ENCODE measurements around the gene KIFBP. TPM values are rescaled to one million over a fixed set of nuclear protein-coding genes. Genes with fewer than 3 reads are reported as not detected.

KIFBP gene
- total and polyA plus RNA-seq, 9 of the 15 experiments (the other 6 are each of a cell fraction or from before 2014, with no cell fraction given) = 5.6 to 23.2 (median 14.8) TPM

DNA sequence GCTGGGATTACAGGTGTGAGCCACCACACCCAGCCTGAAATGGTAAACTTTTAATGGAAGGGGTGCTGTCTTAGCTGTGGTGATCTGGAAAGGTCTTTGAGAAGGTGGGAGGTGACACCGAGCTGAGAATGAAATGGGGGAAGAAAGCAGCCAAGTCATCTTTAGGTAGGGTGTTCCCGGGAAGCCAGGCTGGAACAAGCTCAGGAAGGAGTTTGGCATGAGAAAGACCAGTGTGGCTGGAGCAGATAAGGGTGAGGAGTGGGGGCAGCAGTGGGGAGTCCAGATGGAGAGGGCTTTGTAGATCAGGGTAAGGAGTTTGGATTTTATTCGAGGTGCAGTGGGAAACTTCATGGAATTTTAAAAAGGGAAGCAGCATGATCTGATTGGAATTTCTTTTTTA, 30.0 kb downstream of the KIFBP start (continued):
- TF ChIP-seq RCOR1 (IDR thresholded peaks at IDR 0.05; ENCODE audit: borderline replicate concordance in 1 of 2, low read depth in 2 of 2, low read length in 2 of 2) (peak in 1 of 2 experiments; percentile 60; a peak in 1 of 4 replicates), GATAD2A (IDR thresholded peaks at IDR 0.05) (peak; percentile 40; the same call in 1 of the 2 replicates), FIP1L1 (IDR thresholded peaks at IDR 0.05; ENCODE audit: low read depth, low read length, poor library complexity, severe bottlenecking) (no peak), DACH1 (IDR thresholded peaks at IDR 0.05; ENCODE audit: partially characterized antibody) (no peak), ZNF507 (tag; conservative IDR thresholded peaks at IDR 0.05) (no peak), JUND (IDR thresholded peaks at IDR 0.05; ENCODE audit: borderline replicate concordance, low read depth, low read length) (no peak), JUND (tag; IDR thresholded peaks at IDR 0.05; ENCODE audit: borderline replicate concordance, low read depth, low read length) (no peak), JUNB (CRISPR knock-in tag; conservative IDR thresholded peaks at IDR 0.05) (no peak), CBX3 (IDR thresholded peaks at IDR 0.05; ENCODE audit: borderline replicate concordance in 1 of 2, low read length in 2 of 2) (no peak), NFYB (IDR thresholded peaks at IDR 0.05; ENCODE audit: extremely low read depth, insufficient read length) (no peak), HSF4 (CRISPR knock-in tag; IDR thresholded peaks at IDR 0.05; ENCODE audit: borderline replicate concordance) (no peak)
- TF ChIP-seq, protein P1, sequence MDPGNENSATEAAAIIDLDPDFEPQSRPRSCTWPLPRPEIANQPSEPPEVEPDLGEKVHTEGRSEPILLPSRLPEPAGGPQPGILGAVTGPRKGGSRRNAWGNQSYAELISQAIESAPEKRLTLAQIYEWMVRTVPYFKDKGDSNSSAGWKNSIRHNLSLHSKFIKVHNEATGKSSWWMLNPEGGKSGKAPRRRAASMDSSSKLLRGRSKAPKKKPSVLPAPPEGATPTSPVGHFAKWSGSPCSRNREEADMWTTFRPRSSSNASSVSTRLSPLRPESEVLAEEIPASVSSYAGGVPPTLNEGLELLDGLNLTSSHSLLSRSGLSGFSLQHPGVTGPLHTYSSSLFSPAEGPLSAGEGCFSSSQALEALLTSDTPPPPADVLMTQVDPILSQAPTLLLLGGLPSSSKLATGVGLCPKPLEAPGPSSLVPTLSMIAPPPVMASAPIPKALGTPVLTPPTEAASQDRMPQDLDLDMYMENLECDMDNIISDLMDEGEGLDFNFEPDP (CRISPR knock-in tag; IDR thresholded peaks at IDR 0.05) = no peak
- TF ChIP-seq, protein P2, sequence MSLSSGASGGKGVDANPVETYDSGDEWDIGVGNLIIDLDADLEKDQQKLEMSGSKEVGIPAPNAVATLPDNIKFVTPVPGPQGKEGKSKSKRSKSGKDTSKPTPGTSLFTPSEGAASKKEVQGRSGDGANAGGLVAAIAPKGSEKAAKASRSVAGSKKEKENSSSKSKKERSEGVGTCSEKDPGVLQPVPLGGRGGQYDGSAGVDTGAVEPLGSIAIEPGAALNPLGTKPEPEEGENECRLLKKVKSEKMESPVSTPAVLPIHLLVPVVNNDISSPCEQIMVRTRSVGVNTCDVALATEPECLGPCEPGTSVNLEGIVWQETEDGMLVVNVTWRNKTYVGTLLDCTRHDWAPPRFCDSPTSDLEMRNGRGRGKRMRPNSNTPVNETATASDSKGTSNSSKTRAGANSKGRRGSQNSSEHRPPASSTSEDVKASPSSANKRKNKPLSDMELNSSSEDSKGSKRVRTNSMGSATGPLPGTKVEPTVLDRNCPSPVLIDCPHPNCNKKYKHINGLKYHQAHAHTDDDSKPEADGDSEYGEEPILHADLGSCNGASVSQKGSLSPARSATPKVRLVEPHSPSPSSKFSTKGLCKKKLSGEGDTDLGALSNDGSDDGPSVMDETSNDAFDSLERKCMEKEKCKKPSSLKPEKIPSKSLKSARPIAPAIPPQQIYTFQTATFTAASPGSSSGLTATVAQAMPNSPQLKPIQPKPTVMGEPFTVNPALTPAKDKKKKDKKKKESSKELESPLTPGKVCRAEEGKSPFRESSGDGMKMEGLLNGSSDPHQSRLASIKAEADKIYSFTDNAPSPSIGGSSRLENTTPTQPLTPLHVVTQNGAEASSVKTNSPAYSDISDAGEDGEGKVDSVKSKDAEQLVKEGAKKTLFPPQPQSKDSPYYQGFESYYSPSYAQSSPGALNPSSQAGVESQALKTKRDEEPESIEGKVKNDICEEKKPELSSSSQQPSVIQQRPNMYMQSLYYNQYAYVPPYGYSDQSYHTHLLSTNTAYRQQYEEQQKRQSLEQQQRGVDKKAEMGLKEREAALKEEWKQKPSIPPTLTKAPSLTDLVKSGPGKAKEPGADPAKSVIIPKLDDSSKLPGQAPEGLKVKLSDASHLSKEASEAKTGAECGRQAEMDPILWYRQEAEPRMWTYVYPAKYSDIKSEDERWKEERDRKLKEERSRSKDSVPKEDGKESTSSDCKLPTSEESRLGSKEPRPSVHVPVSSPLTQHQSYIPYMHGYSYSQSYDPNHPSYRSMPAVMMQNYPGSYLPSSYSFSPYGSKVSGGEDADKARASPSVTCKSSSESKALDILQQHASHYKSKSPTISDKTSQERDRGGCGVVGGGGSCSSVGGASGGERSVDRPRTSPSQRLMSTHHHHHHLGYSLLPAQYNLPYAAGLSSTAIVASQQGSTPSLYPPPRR (CRISPR knock-in tag; IDR thresholded peaks at IDR 0.05; ENCODE audit: borderline replicate concordance) = no peak
- TF ChIP-seq, protein P3, sequence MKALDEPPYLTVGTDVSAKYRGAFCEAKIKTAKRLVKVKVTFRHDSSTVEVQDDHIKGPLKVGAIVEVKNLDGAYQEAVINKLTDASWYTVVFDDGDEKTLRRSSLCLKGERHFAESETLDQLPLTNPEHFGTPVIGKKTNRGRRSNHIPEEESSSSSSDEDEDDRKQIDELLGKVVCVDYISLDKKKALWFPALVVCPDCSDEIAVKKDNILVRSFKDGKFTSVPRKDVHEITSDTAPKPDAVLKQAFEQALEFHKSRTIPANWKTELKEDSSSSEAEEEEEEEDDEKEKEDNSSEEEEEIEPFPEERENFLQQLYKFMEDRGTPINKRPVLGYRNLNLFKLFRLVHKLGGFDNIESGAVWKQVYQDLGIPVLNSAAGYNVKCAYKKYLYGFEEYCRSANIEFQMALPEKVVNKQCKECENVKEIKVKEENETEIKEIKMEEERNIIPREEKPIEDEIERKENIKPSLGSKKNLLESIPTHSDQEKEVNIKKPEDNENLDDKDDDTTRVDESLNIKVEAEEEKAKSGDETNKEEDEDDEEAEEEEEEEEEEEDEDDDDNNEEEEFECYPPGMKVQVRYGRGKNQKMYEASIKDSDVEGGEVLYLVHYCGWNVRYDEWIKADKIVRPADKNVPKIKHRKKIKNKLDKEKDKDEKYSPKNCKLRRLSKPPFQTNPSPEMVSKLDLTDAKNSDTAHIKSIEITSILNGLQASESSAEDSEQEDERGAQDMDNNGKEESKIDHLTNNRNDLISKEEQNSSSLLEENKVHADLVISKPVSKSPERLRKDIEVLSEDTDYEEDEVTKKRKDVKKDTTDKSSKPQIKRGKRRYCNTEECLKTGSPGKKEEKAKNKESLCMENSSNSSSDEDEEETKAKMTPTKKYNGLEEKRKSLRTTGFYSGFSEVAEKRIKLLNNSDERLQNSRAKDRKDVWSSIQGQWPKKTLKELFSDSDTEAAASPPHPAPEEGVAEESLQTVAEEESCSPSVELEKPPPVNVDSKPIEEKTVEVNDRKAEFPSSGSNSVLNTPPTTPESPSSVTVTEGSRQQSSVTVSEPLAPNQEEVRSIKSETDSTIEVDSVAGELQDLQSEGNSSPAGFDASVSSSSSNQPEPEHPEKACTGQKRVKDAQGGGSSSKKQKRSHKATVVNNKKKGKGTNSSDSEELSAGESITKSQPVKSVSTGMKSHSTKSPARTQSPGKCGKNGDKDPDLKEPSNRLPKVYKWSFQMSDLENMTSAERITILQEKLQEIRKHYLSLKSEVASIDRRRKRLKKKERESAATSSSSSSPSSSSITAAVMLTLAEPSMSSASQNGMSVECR (CRISPR knock-in tag; IDR thresholded peaks at IDR 0.05) = no peak
- TF ChIP-seq, protein P4, sequence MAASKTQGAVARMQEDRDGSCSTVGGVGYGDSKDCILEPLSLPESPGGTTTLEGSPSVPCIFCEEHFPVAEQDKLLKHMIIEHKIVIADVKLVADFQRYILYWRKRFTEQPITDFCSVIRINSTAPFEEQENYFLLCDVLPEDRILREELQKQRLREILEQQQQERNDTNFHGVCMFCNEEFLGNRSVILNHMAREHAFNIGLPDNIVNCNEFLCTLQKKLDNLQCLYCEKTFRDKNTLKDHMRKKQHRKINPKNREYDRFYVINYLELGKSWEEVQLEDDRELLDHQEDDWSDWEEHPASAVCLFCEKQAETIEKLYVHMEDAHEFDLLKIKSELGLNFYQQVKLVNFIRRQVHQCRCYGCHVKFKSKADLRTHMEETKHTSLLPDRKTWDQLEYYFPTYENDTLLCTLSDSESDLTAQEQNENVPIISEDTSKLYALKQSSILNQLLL (CRISPR knock-in tag; IDR thresholded peaks at IDR 0.05; ENCODE audit: borderline replicate concordance) = no peak

Data from K562 (cell line).